Subcutaneous adipose tissue (tissue), 4 donors: ENCODE data around the gene MYOCOS. TPM values are rescaled to one million over a fixed set of nuclear protein-coding genes. Genes with fewer than 3 reads are reported as not detected.

Source experiments
- CTCF ChIP-seq: fragments of 450-650 bp; IDR thresholded peaks from one replicate; pipeline ENCODE4 v1.5.1; 2016; ENCODE audit warnings: low read depth, mild to moderate bottlenecking, control low read depth, antibody characterized with exemption, moderate library complexity
- total RNA-seq, 4 donors: library from RNA; depleted of rRNA; stranded (reverse); fragments of >200 nt; gene quantifications; one replicate each; pipeline ENCODE4 v1.1.0, GENCODE V29; 2016

Gene MYOCOS
- total RNA-seq, 4 donors from 2014 or later, result not detected

- TF ChIP-seq CTCF, result no peak
Observed at GRCh38 chr1:171627020-171627419, 5.0 kb downstream of the MYOCOS start.

- no peak for TF ChIP-seq CTCF
Observed at GRCh38 chr1:171628225-171628624, 6.2 kb downstream of the MYOCOS start.

- TF ChIP-seq CTCF, result no peak
Observed at GRCh38 chr1:171635661-171636060, 13.6 kb downstream of the MYOCOS start.

- no peak for TF ChIP-seq CTCF
Observed at GRCh38 chr1:171636141-171636540, 14.1 kb downstream of the MYOCOS start.

- no peak for TF ChIP-seq CTCF
Observed at GRCh38 chr1:171637928-171638576, 16.0 kb downstream of the MYOCOS start.

- TF ChIP-seq CTCF, result no peak
Observed at GRCh38 chr1:171640225-171640624, 18.2 kb downstream of the MYOCOS start.

- TF ChIP-seq CTCF, result no peak
Observed at GRCh38 chr1:171641076-171641864, 19.2 kb downstream of the MYOCOS start.
